Measurements from ENCODE around the gene FGF8. TPM values are rescaled to one million over a fixed set of nuclear protein-coding genes. Genes with fewer than 3 reads are reported as not detected.

FGF8 gene
- total and polyA plus RNA-seq, 4 experiments from 2014 or later = not detected

- H3K36me3 Mint-ChIP-seq = peaks cover 15 to 37% of the 10 kb centered on the region in 2 donors
- H3K9me3 ChIP-seq (ENCODE audit: control insufficient read depth in 1 of 2, low read length in 2 of 2) = no peaks in the 10 kb centered on the region
- intact Hi-C loops (cut with micrococcal nuclease) = loop anchor here (1.0 to 5.0 kb wide), 3 partner anchors 35 to 289 kb away; partner anchors contain the start of genes DPCD, OGA and POLL
- peaks cover 12% of the 10 kb centered on the region for H3K27me3 ChIP-seq (ENCODE audit: insufficient read depth, low read length)
- peaks cover 0 to 2% (median 0%) of the 10 kb centered on the region in 8 donors for H3K9me3 Mint-ChIP-seq
- peaks cover 38 to 76% (median 59%) of the 10 kb centered on the region in 4 donors for H3K4me1 Mint-ChIP-seq
- H3K4me3 ChIP-seq (ENCODE audit: low read length in 2 of 2) = peak within 1 kb of the TSS; percentile 74 to 75
- DNase-seq = peak; percentile 70 to 85 (median 73)
- peaks cover 26% of the 10 kb centered on the region for H3K36me3 ChIP-seq (ENCODE audit: insufficient read depth, low read length)
- peak within 1 kb of the TSS; percentile 58 for H3K27ac ChIP-seq (ENCODE audit: low read depth, low read length)
- ChIA-PET CTCF (ENCODE audit: partially characterized antibody) (interaction anchor here (0.6 to 4.1 kb wide), 16 partner anchors 13 to 569 kb away, joined by 3 to 35 read pairs (median 4); partner anchors contain the start of gene OGA), POLR2A (ENCODE audit: partially characterized antibody) (interaction anchor here (0.6 to 4.8 kb wide), 9 partner anchors 9 to 282 kb away, joined by 3 to 64 read pairs (median 4); partner anchors contain the start of genes HPS6 and OGA)
- peaks cover 6 to 7% of the 10 kb centered on the region in 2 donors for H3K27me3 Mint-ChIP-seq
- peaks cover 64% of the 10 kb centered on the region for H3K4me1 ChIP-seq (ENCODE audit: insufficient read depth, low read length)
- peak within 1 kb of the TSS; percentile 99 to 100 (median 100) for H3K4me3 Mint-ChIP-seq
- peak within 1 kb of the TSS; percentile 87 to 99 (median 96) for H3K27ac Mint-ChIP-seq
These were observed 7.2 kb upstream of the FGF8 start, which contains the start of gene NPM3 for GRCh38 chr10:101782811-101783735. Gene NPM3, minus strand, starts transcription at chr10:101783446. Its CDS starts 56 bp downstream, at chr10:101783390.

GRCh38 chr10:101781984-101782810 lies 6.3 kb upstream of the FGF8 start:
- Mint-ChIP-seq H3K4me3 (peak overlapping the region; percentile 99 to 100 (median 100)), H3K27ac (peak overlapping the region in 4 of 7 donors; percentile 87 to 98 (median 96)), H3K9me3 (peaks cover 0 to 2% (median 0%) of the 10 kb centered on the region in 8 donors), H3K36me3 (peaks cover 9 to 29% of the 10 kb centered on the region in 2 donors), H3K4me1 (peaks cover 39 to 79% (median 56%) of the 10 kb centered on the region in 4 donors), H3K27me3 (peaks cover 15% of the 10 kb centered on the region in 2 donors)
- intact Hi-C loops (cut with micrococcal nuclease) = loop anchor here (1.0 to 5.0 kb wide), 6 partner anchors 87 to 569 kb away; partner anchors contain the start of genes DPCD, FBXW4 and POLL
- peak in 1 of 5 donors; percentile 35 for DNase-seq
- peaks cover 18% of the 10 kb centered on the region for H3K27me3 ChIP-seq (ENCODE audit: insufficient read depth, low read length)
- peaks cover 64% of the 10 kb centered on the region for H3K4me1 ChIP-seq (ENCODE audit: insufficient read depth, low read length)
- H3K9me3 ChIP-seq (ENCODE audit: control insufficient read depth in 1 of 2, low read length in 2 of 2) = no peaks in the 10 kb centered on the region
- peaks cover 20% of the 10 kb centered on the region for H3K36me3 ChIP-seq (ENCODE audit: insufficient read depth, low read length)
- no peak overlapping the region for H3K27ac ChIP-seq (ENCODE audit: low read depth, low read length)
- ChIA-PET CTCF (ENCODE audit: partially characterized antibody) (interaction anchor here (0.9 to 4.1 kb wide), 20 partner anchors 8 to 568 kb away, joined by 3 to 35 read pairs (median 8); partner anchors contain the start of genes FBXW4, KCNIP2 and OGA), POLR2A (ENCODE audit: partially characterized antibody) (interaction anchor here (1.1 to 4.8 kb wide), 4 partner anchors 11 to 41 kb away, joined by 3 to 64 read pairs (median 3); partner anchors contain the start of gene OGA)
- H3K4me3 ChIP-seq (ENCODE audit: low read length in 2 of 2) = peak overlapping the region in 1 of 2 donors; percentile 75

GRCh38 chr10:101781655-101781983 lies 5.7 kb upstream of the FGF8 start:
- H3K4me3 ChIP-seq (ENCODE audit: low read length in 2 of 2) = no peak overlapping the region
- ChIA-PET POLR2A (ENCODE audit: partially characterized antibody) (interaction anchor here (0.8 to 4.8 kb wide), 4 partner anchors 17 to 41 kb away, joined by 3 to 64 read pairs (median 3); partner anchors contain the start of gene OGA), CTCF (ENCODE audit: partially characterized antibody) (interaction anchor here (0.6 to 4.1 kb wide), 36 partner anchors 8 to 1214 kb away, joined by 3 to 35 read pairs (median 4); partner anchors contain the start of genes FBXW4, KCNIP2 and OGA)
- DNase-seq = peak in 1 of 5 donors; percentile 34
- peaks cover 23% of the 10 kb centered on the region for H3K27me3 ChIP-seq (ENCODE audit: insufficient read depth, low read length)
- Mint-ChIP-seq H3K4me1 (peaks cover 40 to 83% (median 55%) of the 10 kb centered on the region in 4 donors), H3K27me3 (peaks cover 19 to 20% of the 10 kb centered on the region in 2 donors), H3K4me3 (peak overlapping the region; percentile 8 to 100 (median 73)), H3K36me3 (peaks cover 7 to 24% of the 10 kb centered on the region in 2 donors), H3K9me3 (peaks cover 0 to 2% (median 0%) of the 10 kb centered on the region in 8 donors), H3K27ac (peak overlapping the region in 6 of 7 donors; percentile 1 to 64 (median 36))
- H3K36me3 ChIP-seq (ENCODE audit: insufficient read depth, low read length) = peaks cover 17% of the 10 kb centered on the region
- no peaks in the 10 kb centered on the region for H3K9me3 ChIP-seq (ENCODE audit: control insufficient read depth in 1 of 2, low read length in 2 of 2)
- intact Hi-C loops (cut with micrococcal nuclease) = loop anchor here (1.0 to 5.0 kb wide), 6 partner anchors 87 to 568 kb away; partner anchors contain the start of genes DPCD, FBXW4 and POLL
- H3K27ac ChIP-seq (ENCODE audit: low read depth, low read length) = no peak overlapping the region
- H3K4me1 ChIP-seq (ENCODE audit: insufficient read depth, low read length) = peaks cover 68% of the 10 kb centered on the region

- ChIA-PET CTCF (ENCODE audit: partially characterized antibody) (interaction anchor here (0.6 to 4.1 kb wide), 38 partner anchors 9 to 1213 kb away, joined by 3 to 35 read pairs (median 4); partner anchors contain the start of genes FBXW4, KCNIP2 and OGA), POLR2A (ENCODE audit: partially characterized antibody) (interaction anchor here (0.8 to 4.8 kb wide), 4 partner anchors 17 to 42 kb away, joined by 3 to 64 read pairs (median 3); partner anchors contain the start of gene OGA)
- peak overlapping the region in 5 of 7 donors; percentile 36 to 75 (median 59) for H3K27ac Mint-ChIP-seq
- Histone ChIP-seq H3K4me3 (ENCODE audit: low read length in 2 of 2) (no peak overlapping the region), H3K9me3 (ENCODE audit: control insufficient read depth in 1 of 2, low read length in 2 of 2) (no peaks in the 10 kb centered on the region), H3K27ac (ENCODE audit: low read depth, low read length) (no peak overlapping the region), H3K36me3 (ENCODE audit: insufficient read depth, low read length) (peaks cover 14% of the 10 kb centered on the region), H3K4me1 (ENCODE audit: insufficient read depth, low read length) (peaks cover 71% of the 10 kb centered on the region), H3K27me3 (ENCODE audit: insufficient read depth, low read length) (peaks cover 26% of the 10 kb centered on the region)
- peaks cover 0 to 2% (median 0%) of the 10 kb centered on the region in 8 donors for H3K9me3 Mint-ChIP-seq
- DNase-seq = peak; percentile 66 to 74 (median 72)
- peaks cover 39 to 81% (median 54%) of the 10 kb centered on the region in 4 donors for H3K4me1 Mint-ChIP-seq
- H3K27me3 Mint-ChIP-seq = peaks cover 19 to 20% of the 10 kb centered on the region in 2 donors
- peaks cover 4 to 20% of the 10 kb centered on the region in 2 donors for H3K36me3 Mint-ChIP-seq
- peak overlapping the region in 7 of 8 donors; percentile 42 to 76 (median 64) for H3K4me3 Mint-ChIP-seq
- intact Hi-C loops (cut with micrococcal nuclease) = loop anchor here (1.0 to 5.0 kb wide), 6 partner anchors 86 to 568 kb away; partner anchors contain the start of genes DPCD, FBXW4 and POLL
These were observed 5.1 kb upstream of the FGF8 start for GRCh38 chr10:101780818-101781654.

- CTCF ChIA-PET (ENCODE audit: partially characterized antibody) = interaction anchor here (0.9 to 4.1 kb wide), 18 partner anchors 8 to 566 kb away, joined by 3 to 35 read pairs (median 10); partner anchors contain the start of gene KCNIP2
- Histone ChIP-seq H3K27ac (ENCODE audit: low read depth, low read length) (no peak overlapping the region), H3K4me1 (ENCODE audit: insufficient read depth, low read length) (peaks cover 70% of the 10 kb centered on the region), H3K27me3 (ENCODE audit: insufficient read depth, low read length) (peaks cover 26% of the 10 kb centered on the region), H3K4me3 (ENCODE audit: low read length in 2 of 2) (peak overlapping the region in 1 of 2 donors; percentile 56), H3K9me3 (ENCODE audit: control insufficient read depth in 1 of 2, low read length in 2 of 2) (no peaks in the 10 kb centered on the region), H3K36me3 (ENCODE audit: insufficient read depth, low read length) (peaks cover 8% of the 10 kb centered on the region)
- intact Hi-C loops (cut with micrococcal nuclease) = loop anchor here (2.0 to 5.0 kb wide), 4 partner anchors 86 to 292 kb away; partner anchors contain the start of genes DPCD, FBXW4 and POLL
- Mint-ChIP-seq H3K36me3 (peaks cover 0 to 13% of the 10 kb centered on the region in 2 donors), H3K27ac (peak overlapping the region in 5 of 7 donors; percentile 57 to 91 (median 76)), H3K9me3 (peaks cover 0 to 2% (median 0%) of the 10 kb centered on the region in 8 donors), H3K4me1 (peaks cover 36 to 76% (median 53%) of the 10 kb centered on the region in 4 donors), H3K4me3 (peak overlapping the region; percentile 72 to 90 (median 78)), H3K27me3 (peaks cover 19 to 20% of the 10 kb centered on the region in 2 donors)
- POLR2A ChIA-PET (ENCODE audit: partially characterized antibody) = interaction anchor here (4.8 kb wide), 1 partner anchor 37 kb away, joined by 64 read pairs; the partner anchor contains the start of gene OGA
- DNase-seq = no peak
These were observed 4.4 kb upstream of the FGF8 start for GRCh38 chr10:101780187-101780817.
